DND-41 (cell line): Measurements from ENCODE around the gene SLC22A3.
"Not testable (repeated sequence)": the region's sequence is repeated elsewhere in the genome, so short reads cannot be mapped to it uniquely, and the experiment has no call there.

Experiments used
- ATAC-seq: fragments of 200-7000 bp; cut with Tn5 transposase; 3 replicates; pipeline ENCODE4 v1.9.1; 2021; ENCODE audit warnings: low read depth; ENCODE audit not compliant: insufficient read depth
- DNase-seq: peaks from one replicate; pipeline ENCODE4 v3.0.0-alpha.2; 2020
- H2AFZ ChIP-seq: 2 replicates; pipeline ENCODE4 v1.6.0; 2012; ENCODE audit warnings: low read depth, low read length
- H3K27ac ChIP-seq: 2 replicates; pipeline ENCODE4 v1.5.1; 2012; ENCODE audit warnings: low read length, inconsistent platforms
- H3K27me3 ChIP-seq: fragments of 200-600 bp; sonication (generic); 2 replicates; pipeline ENCODE4 v1.6.0; 2012; ENCODE audit warnings: low read length, mild to moderate bottlenecking, inconsistent platforms; ENCODE audit not compliant: insufficient read depth, poor library complexity
- H3K36me3 ChIP-seq: 2 replicates; pipeline ENCODE4 v1.5.1; 2012; ENCODE audit warnings: low read length, inconsistent platforms; ENCODE audit not compliant: insufficient read depth
- H3K4me1 ChIP-seq: 2 replicates; pipeline ENCODE4 v1.5.1; 2012; ENCODE audit warnings: mild to moderate bottlenecking, low read length; ENCODE audit not compliant: insufficient read depth
- H3K4me2 ChIP-seq: 2 replicates; pipeline ENCODE4 v1.6.0; 2012; ENCODE audit warnings: mild to moderate bottlenecking, moderate library complexity, low read length, inconsistent platforms; ENCODE audit not compliant: insufficient read depth
- H3K4me3 ChIP-seq, 2 experiments: fragments of 200-600 bp in 1 of 2; shearing (Covaris generic) in 1 of 2; 2 replicates each; pipeline ENCODE4 v1.5.1; 2012 to 2016; ENCODE audit warnings: inconsistent platforms in 2 of 2, low read length in 2 of 2, mild to moderate bottlenecking in 2 of 2, low read depth in 1 of 2, moderate library complexity in 1 of 2
- H3K79me2 ChIP-seq: 2 replicates; pipeline ENCODE4 v1.6.0; 2012; ENCODE audit warnings: low read length, inconsistent platforms; ENCODE audit not compliant: insufficient read depth
- H3K9ac ChIP-seq: 2 replicates; pipeline ENCODE4 v1.6.0; 2012; ENCODE audit warnings: low read depth, mild to moderate bottlenecking, inconsistent platforms, low read length, moderate library complexity
- H3K9me3 ChIP-seq: 2 replicates; pipeline ENCODE4 v1.5.1; 2012; ENCODE audit warnings: low read length, moderate library complexity, mild to moderate bottlenecking, inconsistent platforms; ENCODE audit not compliant: insufficient read depth, severe bottlenecking
- H4K20me1 ChIP-seq: 2 replicates; pipeline ENCODE4 v1.6.0; 2012; ENCODE audit warnings: low read length; ENCODE audit not compliant: insufficient read depth
- CTCF ChIP-seq: IDR thresholded peaks from 2 replicates; pipeline ENCODE4 v1.5.1; 2012; ENCODE audit warnings: borderline replicate concordance, low read length, moderate library complexity, mild to moderate bottlenecking; ENCODE audit not compliant: poor library complexity, severe bottlenecking; ENCODE audit errors: extremely low read depth
- EZH2 ChIP-seq: IDR thresholded peaks from 3 replicates; pipeline ENCODE4 v1.6.1; 2012; ENCODE audit warnings: borderline replicate concordance, low read depth, mild to moderate bottlenecking, moderate library complexity, low read length, inconsistent platforms; ENCODE audit not compliant: severe bottlenecking

Gene SLC22A3

GRCh38 chr6:160462116-160462515 lies 113.9 kb downstream of the SLC22A3 start:
- Histone ChIP-seq H3K4me1 (peaks cover 79% of the 10 kb centered on the region), H3K27me3 (no peaks in the 10 kb centered on the region), H3K36me3 (no peaks in the 10 kb centered on the region), H3K4me2 (peak overlapping the region; percentile 60), H3K9me3 (no peaks in the 10 kb centered on the region), H3K27ac (peak overlapping the region; percentile 93), H2AFZ (no peak overlapping the region), H3K79me2 (no peaks in the 10 kb centered on the region), H3K4me3 (peak overlapping the region in 1 of 2 experiments; percentile 44; a peak in 2 of 4 replicates), H4K20me1 (peaks cover 2% of the 10 kb centered on the region; the same call in 1 of the 2 replicates), H3K9ac (peak overlapping the region; percentile 49)
- ATAC-seq: peak; percentile 28
- TF ChIP-seq EZH2 (no peak), CTCF (no peak)
- no peak for DNase-seq

- Histone ChIP-seq H4K20me1 (peaks cover 2% of the 10 kb centered on the region; the same call in 1 of the 2 replicates), H3K4me2 (peak overlapping the region; percentile 60), H3K9me3 (no peaks in the 10 kb centered on the region), H3K4me3 (peak overlapping the region in 1 of 2 experiments; percentile 29; a peak in 1 of 4 replicates), H3K36me3 (no peaks in the 10 kb centered on the region), H2AFZ (no peak overlapping the region), H3K79me2 (no peaks in the 10 kb centered on the region), H3K27ac (peak overlapping the region; percentile 93), H3K9ac (peak overlapping the region; percentile 49), H3K27me3 (no peaks in the 10 kb centered on the region), H3K4me1 (peaks cover 73% of the 10 kb centered on the region)
- peak; percentile 81 for DNase-seq
- peak; percentile 89 for ATAC-seq
- TF ChIP-seq CTCF (no peak), EZH2 (no peak)
These were observed 114.5 kb downstream of the SLC22A3 start for GRCh38 chr6:160462551-160463109.

DNA sequence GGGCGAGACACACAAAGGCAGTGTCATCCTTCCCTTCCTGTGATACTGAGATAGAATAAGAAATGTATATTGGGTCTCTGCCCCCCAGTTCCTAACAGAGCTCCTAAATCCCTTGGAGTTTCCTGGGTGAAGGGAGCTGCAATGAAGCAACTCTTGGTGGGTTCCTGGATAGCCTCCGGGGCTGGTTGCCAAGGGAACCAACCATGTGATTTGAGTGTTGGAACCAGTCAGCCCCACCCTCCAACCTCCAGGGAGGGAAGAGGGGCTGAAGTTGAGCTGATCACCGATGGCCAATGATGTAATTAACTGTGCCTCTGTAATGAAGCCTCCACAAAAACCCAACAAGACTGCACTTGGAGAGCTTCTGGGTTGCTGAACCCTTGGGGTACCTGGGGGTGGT lies 116.6 kb downstream of the SLC22A3 start:
- no peaks in the 10 kb centered on the region for H3K36me3 ChIP-seq
- no peaks in the 10 kb centered on the region for H3K79me2 ChIP-seq
- ATAC-seq (no peak), DNase-seq (no peak)
- H3K4me1 ChIP-seq: peaks cover 52% of the 10 kb centered on the region
- H3K9ac ChIP-seq: no peak overlapping the region
- H2AFZ ChIP-seq: no peak overlapping the region
- H3K4me2 ChIP-seq: no peak overlapping the region
- H4K20me1 ChIP-seq: peaks cover 2% of the 10 kb centered on the region; the same call in 1 of the 2 replicates
- H3K27me3 ChIP-seq: no peaks in the 10 kb centered on the region
- H3K9me3 ChIP-seq: no peaks in the 10 kb centered on the region
- H3K4me3 ChIP-seq: no peak overlapping the region
- H3K27ac ChIP-seq: no peak overlapping the region
- TF ChIP-seq CTCF (no peak), EZH2 (no peak)

- not testable (repeated sequence) for H3K36me3 ChIP-seq, DNase-seq
These were observed 119.2 kb downstream of the SLC22A3 start for GRCh38 chr6:160467261-160467871.

More at GRCh38 chr6:160467261-160467871, 119.2 kb downstream of the SLC22A3 start:
- not testable (repeated sequence) for H3K9ac ChIP-seq, H3K4me3 ChIP-seq, H3K4me2 ChIP-seq, ATAC-seq, H3K27me3 ChIP-seq, H4K20me1 ChIP-seq, H3K9me3 ChIP-seq, H2AFZ ChIP-seq, H3K27ac ChIP-seq, H3K79me2 ChIP-seq
- H3K4me1 ChIP-seq: peaks cover 26% of the 10 kb centered on the region
